IMR-90 (cell line): Measurements from ENCODE around the gene NHLRC1. TPM values are rescaled to one million over a fixed set of nuclear protein-coding genes. Genes with fewer than 3 reads are reported as not detected.

ENCODE experiments used
- ATAC-seq: fragments of 200-7000 bp; cut with Tn5 transposase; 2 replicates; pipeline ENCODE4 v1.9.1; 2020; ENCODE audit warnings: low read depth, mild to moderate bottlenecking, moderate library complexity
- BruUV-seq: library from RNA; stranded (reverse); fragments of 400-500 nt; replicated peaks from 2 replicates; lab custom pipeline; 2021; lab: Mats Ljungman, UMichigan
- CTCF ChIA-PET: fragments of 300-600 bp; formaldehyde crosslinking; extraction: SDS; loops from one replicate; lab custom pipeline; 2021; ENCODE audit warnings: antibody characterized with exemption; lab: Yijun Ruan, JAX
- POLR2A ChIA-PET: fragments of 300-600 bp; sonication (Branson Sonifier 250); formaldehyde crosslinking; loops from one replicate; lab custom pipeline; 2022; ENCODE audit warnings: antibody characterized with exemption; ENCODE audit not compliant: unreplicated experiment; lab: Charles Lee
- DNase-seq: peaks from one replicate; pipeline ENCODE4 v3.0.0; 2013
- H2AFZ ChIP-seq: replicated peaks from 2 replicates; pipeline ENCODE3; 2013; ENCODE audit warnings: low read length, mild to moderate bottlenecking; ENCODE audit not compliant: poor library complexity
- H2AK5ac ChIP-seq: 2 replicates; pipeline ENCODE4 v1.6.1; 2013; ENCODE audit warnings: low read depth, low read length, inconsistent platforms
- H2AK9ac ChIP-seq: replicated peaks from 2 replicates; pipeline ENCODE3; 2013; ENCODE audit warnings: mild to moderate bottlenecking, low read depth, low read length, moderate library complexity; ENCODE audit not compliant: poor library complexity
- H2BK120ac ChIP-seq: 2 replicates; pipeline ENCODE4 v1.6.1; 2013; ENCODE audit warnings: low read depth, low read length, inconsistent platforms
- H2BK15ac ChIP-seq: 3 replicates; pipeline ENCODE4 v1.6.1; 2013; ENCODE audit warnings: low read depth, low read length, inconsistent platforms
- H2BK20ac ChIP-seq: 2 replicates; pipeline ENCODE4 v1.6.1; 2013; ENCODE audit warnings: low read depth, mild to moderate bottlenecking, inconsistent platforms, low read length, moderate library complexity
- H2BK5ac ChIP-seq: 2 replicates; pipeline ENCODE4 v1.6.1; 2013; ENCODE audit warnings: mild to moderate bottlenecking, low read depth, low read length, inconsistent platforms; ENCODE audit not compliant: poor library complexity, severe bottlenecking
- H3K14ac ChIP-seq: replicated peaks from 2 replicates; pipeline ENCODE4 v1.6.1; 2013; ENCODE audit warnings: low read depth, low read length, inconsistent platforms
- H3K18ac ChIP-seq: 2 replicates; pipeline ENCODE4 v1.6.1; 2013; ENCODE audit warnings: low read depth, low read length, control low read depth
- H3K23ac ChIP-seq: 2 replicates; pipeline ENCODE4 v1.6.1; 2013; ENCODE audit warnings: low read depth, low read length, inconsistent platforms
- H3K27ac ChIP-seq: 2 replicates; pipeline ENCODE4 v1.5.1; 2013; ENCODE audit warnings: mild to moderate bottlenecking, control low read depth, low read length; ENCODE audit not compliant: insufficient read depth
- H3K27me3 ChIP-seq: 2 replicates; pipeline ENCODE4 v1.6.1; 2013; ENCODE audit warnings: low read length; ENCODE audit not compliant: control insufficient read depth, insufficient read depth
- H3K36me3 ChIP-seq: 2 replicates; pipeline ENCODE4 v1.6.1; 2013; ENCODE audit warnings: low read length, mixed read lengths; ENCODE audit not compliant: control insufficient read depth, insufficient read depth
- H3K4ac ChIP-seq: 2 replicates; pipeline ENCODE4 v1.6.1; 2013; ENCODE audit warnings: low read depth, low read length, inconsistent platforms
- H3K4me1 ChIP-seq: 2 replicates; pipeline ENCODE4 v1.6.1; 2013; ENCODE audit warnings: low read length, mixed read lengths; ENCODE audit not compliant: control insufficient read depth, insufficient read depth
- H3K4me2 ChIP-seq: 2 replicates; pipeline ENCODE4 v1.6.1; 2013; ENCODE audit warnings: low read depth, mild to moderate bottlenecking, control low read depth, low read length, moderate library complexity
- H3K4me3 ChIP-seq: 2 replicates; pipeline ENCODE4 v1.5.1; 2013; ENCODE audit warnings: low read depth, mild to moderate bottlenecking, control low read depth, low read length, moderate library complexity; ENCODE audit not compliant: insufficient read depth
- H3K56ac ChIP-seq: 2 replicates; pipeline ENCODE4 v1.6.1; 2013; ENCODE audit warnings: low read length, inconsistent platforms; ENCODE audit not compliant: insufficient read depth; ENCODE audit errors: extremely low read depth
- H3K79me1 ChIP-seq, 2 experiments: 2 replicates each; pipeline ENCODE4 v1.6.1; 2013; ENCODE audit warnings: low read length in 2 of 2, inconsistent platforms in 1 of 2, low read depth in 1 of 2
- H3K9ac ChIP-seq: 2 replicates; pipeline ENCODE4 v1.6.1; 2013; ENCODE audit warnings: low read depth, low read length, control low read depth
- H3K9me1 ChIP-seq: 2 replicates; pipeline ENCODE4 v1.6.1; 2013; ENCODE audit warnings: low read length, inconsistent platforms; ENCODE audit not compliant: insufficient read depth
- H3K9me3 ChIP-seq: 2 replicates; pipeline ENCODE4 v1.6.1; 2013; ENCODE audit warnings: low read length; ENCODE audit not compliant: control insufficient read depth, insufficient read depth
- H4K20me1 ChIP-seq: 2 replicates; pipeline ENCODE4 v1.6.1; 2013; ENCODE audit warnings: low read length, inconsistent platforms; ENCODE audit not compliant: insufficient read depth
- H4K5ac ChIP-seq: 2 replicates; pipeline ENCODE4 v1.6.1; 2013; ENCODE audit warnings: mild to moderate bottlenecking, low read depth, low read length, control low read depth
- H4K8ac ChIP-seq, 2 experiments: 2 replicates each; pipeline ENCODE4 v1.6.1; 2013; ENCODE audit warnings: low read depth in 2 of 2, low read length in 2 of 2, control low read depth in 1 of 2, inconsistent platforms in 1 of 2
- H4K91ac ChIP-seq: 2 replicates; pipeline ENCODE4 v1.6.1; 2013; ENCODE audit warnings: low read depth, low read length, inconsistent platforms; ENCODE audit not compliant: insufficient read depth
- MXI1 ChIP-seq: IDR thresholded peaks from 2 replicates; pipeline ENCODE4 v1.6.1; 2012; ENCODE audit warnings: low read depth, mild to moderate bottlenecking, low read length, moderate library complexity, borderline replicate concordance
- NFE2L2 ChIP-seq: fragments of 150-350 bp; IDR thresholded peaks from 2 replicates; pipeline ENCODE4 v1.6.1; 2016; ENCODE audit warnings: low read depth, mild to moderate bottlenecking, low read length
- POLR2A ChIP-seq: IDR thresholded peaks from 2 replicates; pipeline ENCODE4 v1.6.1; 2012; ENCODE audit warnings: mild to moderate bottlenecking, low read depth, low read length
- WGBS, 2 experiments: methylation state at CpG; one replicate each; pipeline versions ENCODE4 v1.1.5 to v1.1.7; 2013; ENCODE audit warnings: missing lambda C conversion rate in 2 of 2; ENCODE audit not compliant: insufficient read length in 1 of 2; ENCODE audit errors: extremely low coverage in 2 of 2; 5-methylcytosine and 5-hydroxymethylcytosine counted together
- dilution Hi-C: fragments of 300-500 bp; cut with HindIII; formaldehyde crosslinking; loops from one replicate; pipeline ENCODE4 v1.14.3; 2018; ENCODE audit warnings: low sequenced_read_pairs; ENCODE audit not compliant: unreplicated experiment
- in situ Hi-C: fragments of 300-500 bp; cut with MboI; formaldehyde crosslinking; loops from 3 replicates; pipeline ENCODE4 v1.14.3; 2019; ENCODE audit warnings: low sequenced_read_pairs, inconsistent platforms, mixed read lengths
- intact Hi-C: fragments of 100-400 bp; cut with micrococcal nuclease; formaldehyde crosslinking; loops from 2 replicates; pipeline ENCODE4 v1.10.0; 2022
- polyA plus RNA-seq, 3 experiments: library from polyadenylated mRNA; depleted of rRNA; stranded (reverse); fragments of >200 nt; gene quantifications; 2 replicates each; pipeline ENCODE4 v1.2.3, GENCODE V29; 2012; ENCODE audit warnings: low replicate concordance in 1 of 3
- total RNA-seq: library from RNA; depleted of rRNA; stranded (reverse); fragments of >200 nt; gene quantifications from 2 replicates; pipeline ENCODE4 v1.2.3, GENCODE V29; 2012
- TF ChIP-seq, protein P1 (sequence below): fragments of 150-350 bp; IDR thresholded peaks from 2 replicates; pipeline ENCODE4 v1.6.1; 2017; ENCODE audit warnings: mild to moderate bottlenecking, antibody characterized with exemption, low read length, low read depth
- TF ChIP-seq, protein P2 (sequence below): conservative IDR thresholded peaks from 2 replicates; pipeline ENCODE4 v1.5.1; 2012; ENCODE audit warnings: mild to moderate bottlenecking, low read depth, low read length, improper control_type of control experiment

The NHLRC1 gene
- total and polyA plus RNA-seq, 2 of the 4 experiments (the other 2 are of a cell fraction) = 1.1 TPM

DNA sequence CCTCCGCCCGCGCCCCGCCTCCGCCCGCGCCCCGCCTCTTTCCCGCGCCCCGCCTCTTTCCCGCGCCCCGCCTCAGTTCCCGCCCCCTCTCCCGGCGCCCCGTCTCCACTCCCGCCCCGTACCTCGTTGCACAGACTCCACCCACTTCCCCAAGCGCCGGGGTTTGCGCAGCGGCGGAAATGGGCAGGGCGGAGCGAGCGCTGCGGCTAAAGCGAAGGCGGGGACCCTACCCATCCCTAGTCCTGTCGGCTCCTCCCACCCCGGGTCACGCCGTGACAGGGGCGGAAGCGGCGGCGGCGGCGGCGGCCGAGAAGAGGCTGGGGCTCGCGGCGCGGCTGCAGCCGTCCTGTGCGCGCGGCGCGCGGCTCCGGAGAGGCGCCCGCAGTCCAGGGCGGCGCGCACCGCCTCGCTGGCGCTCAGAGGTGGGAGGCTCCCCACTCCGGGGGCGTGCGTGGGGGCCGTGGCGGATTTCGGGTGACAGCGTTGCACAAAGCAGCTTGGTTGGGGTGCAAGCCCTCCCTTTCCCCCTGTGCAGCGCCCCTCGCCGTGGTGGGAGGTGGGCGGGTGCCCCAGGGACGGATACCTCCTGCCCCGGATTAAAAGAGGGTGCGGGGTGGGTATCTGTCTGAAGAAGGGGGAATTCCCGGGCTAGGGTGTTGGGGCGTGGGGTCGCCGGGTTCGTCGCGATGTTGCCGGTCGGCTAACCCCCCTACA is 32.8 kb upstream of the NHLRC1 start, which contains the start of gene KDM1B (continued):
- TF ChIP-seq, protein P1, sequence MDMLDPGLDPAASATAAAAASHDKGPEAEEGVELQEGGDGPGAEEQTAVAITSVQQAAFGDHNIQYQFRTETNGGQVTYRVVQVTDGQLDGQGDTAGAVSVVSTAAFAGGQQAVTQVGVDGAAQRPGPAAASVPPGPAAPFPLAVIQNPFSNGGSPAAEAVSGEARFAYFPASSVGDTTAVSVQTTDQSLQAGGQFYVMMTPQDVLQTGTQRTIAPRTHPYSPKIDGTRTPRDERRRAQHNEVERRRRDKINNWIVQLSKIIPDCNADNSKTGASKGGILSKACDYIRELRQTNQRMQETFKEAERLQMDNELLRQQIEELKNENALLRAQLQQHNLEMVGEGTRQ = no peak
- TF ChIP-seq NFE2L2 = no peak

DNA sequence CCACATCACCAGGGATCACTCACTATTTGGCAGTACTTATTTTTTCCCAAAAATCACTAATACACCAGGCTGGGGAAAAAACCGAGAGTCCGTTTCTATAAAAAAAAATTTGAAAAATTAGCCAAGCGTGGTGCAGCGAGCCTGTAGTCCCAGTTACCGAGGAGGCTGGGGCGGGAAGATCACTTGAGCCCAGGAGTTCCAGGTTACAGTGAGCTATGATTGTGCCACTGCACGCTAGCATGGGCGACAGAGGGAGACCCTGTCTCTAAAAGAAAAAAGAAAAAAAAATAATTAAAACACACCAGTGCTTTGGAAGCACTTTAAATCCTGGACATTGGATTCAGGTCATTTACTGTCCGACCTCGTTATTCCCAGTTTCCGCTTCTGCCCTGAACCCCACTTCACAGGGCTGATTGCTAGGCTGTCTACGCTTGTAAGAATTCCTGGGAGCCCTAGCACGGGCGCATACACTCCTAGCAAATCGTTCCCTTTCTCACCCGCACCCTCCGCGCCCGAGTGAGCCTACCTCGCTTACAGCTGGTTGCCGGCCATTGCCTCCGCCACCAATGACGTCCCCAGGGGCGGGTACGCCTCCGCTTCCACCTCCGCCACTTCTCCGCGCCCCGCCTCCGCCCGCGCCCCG is 32.2 kb upstream of the NHLRC1 start, which contains the start of gene TPMT:
TPMT (minus strand) TSS at position 571 of the 643 bp plus-strand sequence. CDS start 5,950 bp downstream, outside the sequence.
- in situ Hi-C loops (no loop called here), intact Hi-C loops (loop anchor here (2.0 to 5.0 kb wide), 2 partner anchors 108 to 153 kb away; no protein-coding TSS in a partner anchor), dilution Hi-C loops (no loop called here)
- H4K20me1 ChIP-seq = no peaks in the 10 kb centered on the region
- peak within 1 kb of the TSS; percentile 92 for H3K4me2 ChIP-seq
- H2AFZ ChIP-seq = peak within 1 kb of the TSS; percentile 96
- BruUV-seq = TSS peak; percentile 72
- ATAC-seq = no peak
- peak within 1 kb of the TSS; percentile 46 to 81; a peak in 3 of 4 replicates for H4K8ac ChIP-seq
- peak within 1 kb of the TSS; percentile 70 for H3K4ac ChIP-seq
- H2BK20ac ChIP-seq = no peak within 1 kb of the TSS
- peak within 1 kb of the TSS; percentile 96 for H3K9ac ChIP-seq
- peak within 1 kb of the TSS; percentile 74 for H2BK5ac ChIP-seq
- no peak within 1 kb of the TSS for H2AK5ac ChIP-seq
- no peaks in the 10 kb centered on the region for H3K27me3 ChIP-seq
- peaks cover 6% of the 10 kb centered on the region for H3K9me1 ChIP-seq
- peak within 1 kb of the TSS; percentile 95 for H3K23ac ChIP-seq
- H3K56ac ChIP-seq = peak within 1 kb of the TSS; percentile 63
- peak within 1 kb of the TSS; percentile 84 for H3K27ac ChIP-seq
- H3K9me3 ChIP-seq = no peaks in the 10 kb centered on the region
- 0% methylated on average over 7 of the region's 34 CpGs; no CpG with 5 or more reads in 1 of the 2 experiments for WGBS, 2 experiments
- peaks cover 3% of the 10 kb centered on the region for H3K4me1 ChIP-seq
- peak within 1 kb of the TSS; percentile 99 for H3K4me3 ChIP-seq
- peak within 1 kb of the TSS; percentile 85 for H2AK9ac ChIP-seq
- peaks cover 10 to 34% of the 10 kb centered on the region in 2 experiments; a peak in 3 of 4 replicates for H3K79me1 ChIP-seq
- peak within 1 kb of the TSS; percentile 18; the same call in 1 of the 3 replicates for H2BK15ac ChIP-seq
- peak within 1 kb of the TSS; percentile 19; the same call in 1 of the 2 replicates for H4K5ac ChIP-seq
- CTCF ChIA-PET = no interaction called here
- TF ChIP-seq MXI1 (0 out of 2 replicates have a peak, but pooled peaks have one; percentile 14), POLR2A (peak; percentile 88)
- TF ChIP-seq, protein P2, sequence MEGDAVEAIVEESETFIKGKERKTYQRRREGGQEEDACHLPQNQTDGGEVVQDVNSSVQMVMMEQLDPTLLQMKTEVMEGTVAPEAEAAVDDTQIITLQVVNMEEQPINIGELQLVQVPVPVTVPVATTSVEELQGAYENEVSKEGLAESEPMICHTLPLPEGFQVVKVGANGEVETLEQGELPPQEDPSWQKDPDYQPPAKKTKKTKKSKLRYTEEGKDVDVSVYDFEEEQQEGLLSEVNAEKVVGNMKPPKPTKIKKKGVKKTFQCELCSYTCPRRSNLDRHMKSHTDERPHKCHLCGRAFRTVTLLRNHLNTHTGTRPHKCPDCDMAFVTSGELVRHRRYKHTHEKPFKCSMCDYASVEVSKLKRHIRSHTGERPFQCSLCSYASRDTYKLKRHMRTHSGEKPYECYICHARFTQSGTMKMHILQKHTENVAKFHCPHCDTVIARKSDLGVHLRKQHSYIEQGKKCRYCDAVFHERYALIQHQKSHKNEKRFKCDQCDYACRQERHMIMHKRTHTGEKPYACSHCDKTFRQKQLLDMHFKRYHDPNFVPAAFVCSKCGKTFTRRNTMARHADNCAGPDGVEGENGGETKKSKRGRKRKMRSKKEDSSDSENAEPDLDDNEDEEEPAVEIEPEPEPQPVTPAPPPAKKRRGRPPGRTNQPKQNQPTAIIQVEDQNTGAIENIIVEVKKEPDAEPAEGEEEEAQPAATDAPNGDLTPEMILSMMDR = no peak
- H3K14ac ChIP-seq = peak within 1 kb of the TSS; percentile 87
- H3K36me3 ChIP-seq = no peaks in the 10 kb centered on the region
- peak within 1 kb of the TSS; percentile 48 for H4K91ac ChIP-seq
- H3K18ac ChIP-seq = peak within 1 kb of the TSS; percentile 62
- DNase-seq = no peak
- peak within 1 kb of the TSS; percentile 82 for H2BK120ac ChIP-seq
- POLR2A ChIA-PET = interaction anchor here (0.6 kb wide), 1 partner anchor 54 kb away, joined by 4 read pairs; no protein-coding TSS in a partner anchor
